HUDEP-2 (cell line): ENCODE results near the gene TBL1X.
A peak's percentile ranks its signal among the peaks of the same experiment; 100 is the strongest.

Experiments
- DNase-seq, 76 experiments: peaks; one replicate each; lab custom pipeline; 2025; ENCODE audit not compliant: unreplicated experiment in 76 of 76; lab: John Stamatoyannopoulos, UW

TBL1X gene

GRCh38 chrX:9576059-9576458 is 111.2 kb downstream of the TBL1X start:
- no peak for DNase-seq

- DNase-seq: no peak
Measured at GRCh38 chrX:9577555-9577954, 112.7 kb downstream of the TBL1X start.

DNA sequence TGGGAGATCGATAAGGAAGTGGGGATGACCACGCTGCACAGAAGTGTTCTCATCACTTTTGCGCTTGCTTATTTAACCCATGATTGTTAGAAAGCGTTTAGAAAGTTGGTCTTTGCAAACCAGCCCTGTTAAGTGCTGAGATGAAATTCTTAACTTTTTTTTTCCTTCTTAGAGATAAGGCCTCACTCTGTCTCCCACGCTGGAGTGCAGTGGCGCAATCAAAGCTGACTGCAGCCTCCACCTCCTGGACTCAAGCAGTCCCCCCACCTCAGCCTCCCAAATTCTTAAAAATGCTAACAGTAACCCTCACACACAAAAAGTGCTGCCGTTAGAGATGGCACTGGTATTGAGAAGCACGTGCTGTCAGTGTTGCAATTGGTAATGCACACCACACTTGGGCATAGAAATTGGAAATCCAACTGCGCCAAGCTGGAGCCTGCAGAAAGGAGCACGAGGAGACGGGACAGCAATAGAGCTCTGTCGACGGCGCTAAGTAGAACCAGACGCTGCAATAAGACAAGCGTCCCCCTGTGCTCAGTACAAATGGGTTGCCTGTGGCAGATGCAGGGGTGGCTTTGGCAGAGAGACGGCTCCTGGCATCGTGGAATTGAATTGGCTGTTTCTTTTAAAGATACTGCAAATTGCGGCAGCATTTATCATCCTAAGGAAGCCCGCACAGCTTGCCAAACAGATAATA is 113.4 kb downstream of the TBL1X start:
- DNase-seq: no peak

DNA sequence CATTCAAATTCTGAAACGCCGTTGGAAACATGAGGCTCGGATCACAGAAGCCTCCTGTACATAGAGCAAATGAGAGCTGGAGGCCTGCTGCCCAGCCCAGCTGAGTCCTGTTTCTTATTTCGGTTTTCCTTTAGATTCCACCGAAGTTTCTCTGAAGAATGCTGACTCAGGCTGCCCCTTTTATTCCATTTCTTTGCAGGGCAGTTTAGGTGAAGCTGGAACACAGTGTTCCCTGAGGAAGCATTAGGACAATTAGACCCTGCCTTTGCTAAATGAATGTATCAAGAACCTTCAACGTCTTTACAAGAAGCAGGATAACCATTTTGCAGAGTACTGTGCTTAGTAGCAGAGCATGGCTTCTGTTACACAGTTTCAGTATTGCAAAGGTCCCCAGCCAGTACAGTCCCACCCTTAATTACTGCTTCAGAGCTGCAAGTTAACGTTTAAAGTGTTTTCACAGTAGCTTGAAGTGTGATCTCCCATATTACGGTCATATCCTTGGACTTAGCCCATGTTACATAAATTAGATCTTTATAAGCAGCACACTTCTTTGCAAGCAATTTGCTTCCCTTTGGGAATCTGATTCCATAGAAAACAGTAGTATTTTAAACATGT is 117.0 kb downstream of the TBL1X start:
- no peak for DNase-seq

- no peak for DNase-seq
Measured at GRCh38 chrX:9582956-9583355, 118.1 kb downstream of the TBL1X start.

DNA sequence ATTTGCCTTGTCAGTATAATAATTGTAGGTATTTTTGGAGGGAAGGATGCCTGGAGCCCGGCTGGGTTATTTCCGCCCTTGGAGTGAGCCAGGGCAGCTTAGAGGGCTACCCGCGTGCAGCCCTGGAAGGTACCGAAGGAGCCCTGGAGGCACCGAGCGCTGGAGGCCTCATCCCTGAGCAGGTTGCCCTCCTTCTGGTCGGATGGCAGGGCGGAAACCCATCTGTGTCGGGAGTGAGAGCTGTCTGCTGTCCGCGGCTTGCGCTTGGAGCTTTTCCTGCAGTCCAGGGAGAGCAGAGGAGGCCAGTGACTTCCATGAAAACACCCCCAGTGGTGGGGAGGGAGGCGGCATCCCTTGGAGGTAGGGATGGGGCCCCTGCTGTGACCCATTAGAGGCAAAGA is 122.1 kb downstream of the TBL1X start:
- no peak for DNase-seq

DNA sequence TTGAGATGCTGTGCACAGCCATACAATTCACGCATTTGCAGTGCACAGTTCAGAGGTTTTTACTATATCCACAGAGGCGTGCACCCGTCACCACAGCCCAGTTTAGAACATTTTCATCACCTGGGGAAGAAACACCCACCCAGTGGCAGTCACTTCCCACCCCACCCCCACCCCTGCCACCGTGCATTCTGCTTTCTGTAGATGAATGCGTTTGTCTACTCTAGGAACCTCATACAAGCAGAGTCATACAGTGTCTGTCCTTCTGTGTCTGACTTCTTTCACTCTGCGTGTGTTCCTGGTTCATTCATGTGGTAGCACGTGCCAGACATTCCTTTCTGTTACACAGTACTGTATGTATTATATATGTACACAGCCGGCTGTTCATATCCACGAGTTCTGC is 122.8 kb downstream of the TBL1X start:
- no peak for DNase-seq

DNA sequence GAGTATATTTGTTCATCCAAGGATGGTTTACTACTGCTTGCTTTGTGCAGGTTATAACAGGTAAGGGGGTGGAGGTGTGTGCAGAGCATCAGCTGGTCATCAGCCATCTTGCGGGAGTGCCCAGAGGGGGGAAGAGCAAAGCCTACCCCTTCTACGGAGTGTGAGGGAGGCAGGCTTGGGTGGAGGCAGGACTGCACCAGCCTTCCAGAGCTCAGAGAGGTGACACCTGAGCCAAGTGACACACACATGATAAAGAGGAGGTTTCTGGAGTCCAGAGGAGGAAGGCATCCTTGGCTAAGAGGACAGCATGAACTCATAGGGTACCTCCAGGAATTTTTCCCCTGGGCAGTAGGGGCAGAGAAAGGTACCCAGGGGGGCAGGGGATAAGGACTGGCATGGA is 126.6 kb downstream of the TBL1X start:
- no peak for DNase-seq

- DNase-seq: no peak
Measured at GRCh38 chrX:9593756-9594155, 128.9 kb downstream of the TBL1X start.

- DNase-seq: no peak
Measured at GRCh38 chrX:9595174-9595573, 130.3 kb downstream of the TBL1X start.

DNA sequence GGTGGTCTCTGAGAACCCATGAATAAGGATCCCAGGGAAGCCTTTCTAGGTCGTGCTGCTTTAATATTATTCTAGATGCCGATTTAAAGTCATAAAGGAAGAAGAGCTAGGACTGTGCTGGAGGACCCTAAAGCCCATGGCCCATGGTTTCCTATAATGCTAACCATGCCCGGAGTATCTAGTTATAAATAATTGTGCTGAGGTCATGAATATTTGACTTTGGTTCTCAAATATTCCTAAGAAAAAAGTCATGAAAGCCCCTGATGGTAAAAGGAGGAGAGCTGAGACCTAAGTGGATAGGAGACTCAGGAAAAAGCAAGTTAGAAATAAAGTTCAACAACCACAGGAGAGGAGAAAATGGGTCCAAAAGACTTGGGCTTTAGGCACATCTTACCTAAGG is 132.0 kb downstream of the TBL1X start:
- no peak for DNase-seq

DNA sequence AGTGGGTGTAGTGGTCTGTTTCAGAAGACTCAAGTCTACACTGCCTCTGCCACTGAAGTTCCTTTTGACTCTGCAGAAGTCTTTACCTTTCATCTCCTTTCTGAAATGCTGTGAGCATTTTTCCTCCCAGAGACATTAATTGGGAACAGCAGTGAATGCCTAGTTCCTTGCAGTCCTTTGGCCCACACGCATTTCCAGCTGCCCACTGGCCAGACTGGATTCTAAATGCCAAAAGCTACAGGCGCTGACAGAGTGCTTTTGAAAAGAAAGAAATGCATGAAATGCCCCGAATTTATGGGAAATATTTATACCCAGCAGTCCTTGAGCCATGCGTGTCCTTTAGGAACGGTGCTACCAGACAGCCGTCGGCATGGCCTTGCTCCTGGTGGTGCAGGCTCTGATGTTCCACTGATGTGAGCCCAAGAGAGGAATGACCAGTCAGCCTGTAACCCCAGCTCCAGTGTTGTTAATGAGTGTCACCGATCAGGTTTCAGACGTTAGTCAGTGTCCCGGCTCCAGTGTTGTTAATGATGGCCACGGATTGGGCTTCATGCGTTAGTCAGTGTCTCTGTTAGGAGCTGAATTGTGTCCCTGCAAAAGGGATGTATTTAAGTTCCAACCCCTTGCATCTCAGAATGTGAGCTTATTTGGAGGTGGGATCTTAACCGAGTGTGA is 132.6 kb downstream of the TBL1X start:
- DNase-seq: peak in 1 of 76 experiments; percentile 0

DNA sequence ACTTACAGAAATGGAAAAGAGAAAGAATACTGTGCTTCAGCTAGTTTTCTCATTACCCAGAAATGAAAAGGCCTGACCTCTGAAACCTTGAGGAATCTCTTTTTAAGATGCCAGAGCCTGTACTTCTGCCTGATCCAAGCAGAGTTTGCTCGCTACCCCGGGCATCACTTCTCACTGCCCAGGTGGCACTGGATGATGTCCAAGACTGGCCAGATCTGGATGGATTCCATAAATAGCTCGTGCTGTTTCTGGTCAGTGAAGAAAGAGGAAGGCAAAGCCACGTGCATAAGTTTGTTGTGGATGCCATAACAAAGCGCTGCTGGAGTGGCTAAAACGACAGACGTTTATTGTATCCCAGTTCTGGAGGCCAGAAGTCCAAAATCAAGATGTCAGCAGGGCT is 133.5 kb downstream of the TBL1X start:
- no peak for DNase-seq

DNA sequence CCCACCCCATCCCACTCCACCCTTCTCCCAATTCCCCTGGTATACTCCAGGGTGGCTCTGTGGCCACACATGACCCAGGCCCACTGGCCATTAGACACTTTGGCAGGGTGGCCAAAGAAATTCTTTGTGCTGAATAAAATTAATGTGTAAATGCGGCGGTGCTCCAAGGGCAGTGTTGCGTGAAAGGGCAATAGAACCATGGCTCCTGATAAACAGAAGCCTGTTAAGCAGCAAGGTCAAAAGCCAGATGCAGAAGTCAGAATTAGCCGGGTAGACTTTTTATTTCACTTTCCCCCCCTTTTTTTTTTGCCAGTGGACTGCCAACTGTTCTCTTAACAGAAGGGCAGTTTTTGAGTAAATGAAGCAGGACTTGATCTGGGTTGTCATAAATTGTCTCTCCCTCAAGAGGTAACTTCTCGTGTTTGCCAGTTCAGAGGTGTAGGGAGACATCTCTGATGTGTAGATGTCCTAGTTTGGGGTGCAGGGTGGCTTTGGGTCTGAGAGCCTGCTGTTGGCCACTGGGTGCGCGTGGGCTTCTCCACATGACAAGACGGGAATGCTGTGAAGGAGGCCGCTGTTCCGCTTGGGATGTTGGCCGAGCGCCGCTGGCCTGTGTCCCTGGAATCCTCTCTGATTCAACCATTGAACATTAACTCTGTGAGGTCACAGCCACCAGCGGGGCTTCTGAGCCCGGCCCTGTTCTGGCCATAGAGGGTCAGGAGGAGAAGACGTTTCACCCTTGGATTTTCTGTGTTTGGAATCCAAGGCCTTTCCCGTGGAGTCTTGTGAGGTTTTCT is 139.5 kb downstream of the TBL1X start:
- DNase-seq: no peak

DNA sequence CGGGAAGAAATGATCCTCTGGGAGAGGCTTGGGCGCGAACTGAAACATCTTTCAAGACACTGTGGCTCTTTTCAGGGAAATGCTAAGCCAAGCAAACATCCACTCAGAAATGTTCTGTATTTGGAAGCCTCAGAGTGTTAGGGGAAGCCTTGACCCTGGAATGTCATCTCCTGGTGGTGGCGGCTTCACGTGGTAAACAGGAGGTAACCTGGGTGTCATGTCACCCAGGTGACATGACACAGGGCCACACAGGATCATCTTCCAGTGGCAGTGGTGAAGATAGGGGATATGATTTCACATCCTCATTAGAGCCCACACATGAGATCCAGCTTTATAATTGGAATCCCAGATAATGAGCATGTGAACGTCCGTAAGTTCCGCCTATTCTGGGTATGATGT is 140.0 kb downstream of the TBL1X start:
- no peak for DNase-seq

DNA sequence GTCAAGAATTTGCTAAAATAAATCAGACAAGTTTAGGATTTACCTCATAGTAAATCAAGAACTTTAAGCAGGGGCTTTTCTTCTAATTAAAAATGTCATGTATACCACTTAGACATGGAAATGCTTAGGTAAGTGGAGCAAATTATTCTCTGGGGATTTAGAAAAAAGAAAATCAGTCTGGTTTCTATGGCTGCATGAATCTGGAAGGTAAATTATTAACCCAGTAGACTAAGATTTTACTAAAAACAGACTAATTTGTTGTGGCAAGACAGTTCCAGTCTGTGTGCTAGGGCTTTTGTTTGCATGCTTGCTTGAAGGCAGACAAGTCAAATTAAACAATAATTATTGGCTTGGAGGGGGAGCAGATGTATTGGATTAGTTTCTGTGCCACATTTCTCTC is 140.6 kb downstream of the TBL1X start:
- no peak for DNase-seq

DNA sequence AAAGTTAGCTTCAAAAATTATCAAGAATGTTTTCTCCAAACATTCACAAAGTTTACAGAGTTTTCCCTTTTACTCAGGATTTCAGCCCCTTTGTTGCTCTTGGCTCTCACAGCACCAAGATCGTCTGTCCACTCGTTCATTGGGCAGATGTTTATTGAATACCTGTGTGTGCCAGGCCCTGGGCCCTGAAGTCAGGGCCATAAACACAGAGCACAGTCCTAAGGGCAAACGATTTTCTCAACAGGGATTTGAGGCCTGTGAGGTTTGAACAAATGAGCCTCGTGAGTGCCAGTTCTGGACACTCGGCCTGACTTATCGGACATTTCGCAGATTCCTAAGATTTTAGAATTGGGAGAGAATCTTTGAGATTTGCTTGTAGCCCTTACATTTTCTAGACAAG is 142.1 kb downstream of the TBL1X start:
- DNase-seq: no peak

DNA sequence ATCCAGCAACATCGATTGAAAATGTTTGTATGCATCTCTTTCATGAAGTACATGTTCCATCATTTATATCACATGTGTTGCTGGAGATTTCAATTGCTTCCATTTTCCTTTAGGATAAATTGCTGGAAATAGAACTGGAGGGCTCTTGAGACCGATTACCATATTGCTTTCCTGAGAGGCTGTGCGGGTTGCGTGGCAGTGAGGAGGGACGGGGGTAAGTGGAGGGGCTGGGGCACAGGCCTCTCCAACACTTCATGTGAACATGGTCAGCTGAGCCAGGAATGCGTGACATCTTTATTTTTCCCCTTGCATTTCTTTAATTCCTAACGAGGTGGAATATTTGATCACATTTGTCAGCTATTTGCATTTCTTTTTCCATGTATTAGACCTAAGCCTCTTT is 144.6 kb downstream of the TBL1X start:
- DNase-seq: no peak

DNA sequence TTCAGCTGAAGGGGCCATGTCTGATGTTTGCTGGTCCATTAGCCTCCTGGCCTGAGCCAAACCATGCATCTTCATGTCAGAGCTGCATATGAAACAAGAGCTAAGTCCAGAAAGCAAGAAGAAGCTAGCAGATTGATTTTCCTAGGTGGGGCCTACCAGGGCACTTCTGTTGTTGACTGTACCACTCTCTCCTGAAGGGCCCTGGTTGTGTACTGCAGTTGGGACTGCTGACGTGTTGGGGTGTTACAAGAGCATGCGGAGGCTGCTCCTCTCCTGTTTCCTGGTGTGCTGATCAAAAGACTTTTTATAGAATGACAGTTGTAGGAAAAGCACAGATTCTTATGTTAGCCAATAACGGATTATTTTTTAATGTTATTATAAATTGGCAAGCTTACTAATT is 145.1 kb downstream of the TBL1X start:
- no peak for DNase-seq

DNA sequence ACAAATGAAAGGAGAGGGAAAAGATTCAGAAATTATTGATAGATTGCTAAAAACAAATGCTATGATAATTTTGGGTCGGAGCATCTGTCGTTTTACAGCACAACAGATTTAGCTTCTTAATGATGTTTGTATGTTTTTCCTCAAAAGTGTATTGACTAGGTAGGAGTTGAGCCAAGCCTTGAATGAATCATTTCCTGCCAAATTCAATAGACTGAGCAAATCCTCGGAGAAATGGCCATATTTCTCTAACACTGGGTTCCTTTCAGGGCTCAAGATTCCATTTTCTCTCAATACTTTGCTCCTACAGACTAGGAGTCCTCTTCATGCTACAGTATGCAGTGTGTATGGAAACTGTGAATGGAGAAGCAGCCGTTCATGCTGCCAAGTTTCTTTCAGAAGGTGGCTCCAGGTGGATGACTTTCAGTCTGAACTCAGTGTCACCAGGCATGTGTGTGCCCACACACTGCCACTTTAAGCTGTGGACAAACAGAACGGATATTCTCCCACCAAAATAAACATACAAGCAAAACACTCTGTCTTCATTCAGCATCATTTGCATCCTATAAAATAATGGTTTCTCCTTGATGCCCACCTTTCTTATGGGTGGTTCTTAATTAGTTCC is 146.0 kb downstream of the TBL1X start:
- no peak for DNase-seq
